NCI-H2227 treated with DMSO at 0.1 percent for 48 hours (cell line): ENCODE results near the gene TAP1.

Experiments used
- DNase-seq: peaks from one replicate; lab custom pipeline; 2025; lab: John Stamatoyannopoulos, UW

The TAP1 gene

GRCh38 chr6:32862725-32863124, 9.2 kb upstream of the TAP1 start:
- DNase-seq, result no peak

GRCh38 chr6:32860674-32861073, 7.2 kb upstream of the TAP1 start:
- DNase-seq, result no peak

- no peak for DNase-seq
Measured at GRCh38 chr6:32858194-32858593, 4.7 kb upstream of the TAP1 start.

- no peak for DNase-seq
Measured at GRCh38 chr6:32857156-32857891, 3.8 kb upstream of the TAP1 start.

GRCh38 chr6:32855467-32856174, 2.1 kb upstream of the TAP1 start:
- DNase-seq, result no peak

GRCh38 chr6:32854376-32855178, 1.1 kb upstream of the TAP1 start:
- DNase-seq, result no peak

GRCh38 chr6:32852844-32853540, 512 bp downstream of the TAP1 start:
- no peak for DNase-seq

GRCh38 chr6:32852018-32852843, 1.3 kb downstream of the TAP1 start:
- no peak for DNase-seq

GRCh38 chr6:32851025-32851424, 2.5 kb downstream of the TAP1 start:
- no peak for DNase-seq

- no peak for DNase-seq
Measured at GRCh38 chr6:32849126-32849525, 4.4 kb downstream of the TAP1 start.

- DNase-seq, result no peak
Measured at GRCh38 chr6:32847795-32848194, 5.7 kb downstream of the TAP1 start.

- DNase-seq, result no peak
Measured at GRCh38 chr6:32847004-32847403, 6.5 kb downstream of the TAP1 start.

GRCh38 chr6:32845384-32845884, 8.1 kb downstream of the TAP1 start:
- no peak for DNase-seq

GRCh38 chr6:32844839-32845383, 8.6 kb downstream of the TAP1 start:
- no peak for DNase-seq

- DNase-seq, result peak; percentile 93
Measured at GRCh38 chr6:32843979-32844838, 9.3 kb downstream of the TAP1 start, which contains the start of gene PSMB8. TSS of gene PSMB8 (minus strand) at chr6:32844047. CDS start at chr6:32843996, 51 bp downstream.

- peak; percentile 16 for DNase-seq
Measured at GRCh38 chr6:32843331-32843978, 10.0 kb downstream of the TAP1 start.

GRCh38 chr6:32842690-32843089, 10.8 kb downstream of the TAP1 start:
- no peak for DNase-seq

GRCh38 chr6:32842021-32842650, 11.4 kb downstream of the TAP1 start:
- no peak for DNase-seq
